Activated T-cell treated with anti-CD3 and anti-CD28 coated beads for 24 hours (primary cell): ENCODE results near the gene DALRD3.

Experiments used
- DNase-seq: peaks from one replicate; pipeline ENCODE4 v3.0.0-alpha.2; 2020; ENCODE audit warnings: low read depth

Gene DALRD3

DNA sequence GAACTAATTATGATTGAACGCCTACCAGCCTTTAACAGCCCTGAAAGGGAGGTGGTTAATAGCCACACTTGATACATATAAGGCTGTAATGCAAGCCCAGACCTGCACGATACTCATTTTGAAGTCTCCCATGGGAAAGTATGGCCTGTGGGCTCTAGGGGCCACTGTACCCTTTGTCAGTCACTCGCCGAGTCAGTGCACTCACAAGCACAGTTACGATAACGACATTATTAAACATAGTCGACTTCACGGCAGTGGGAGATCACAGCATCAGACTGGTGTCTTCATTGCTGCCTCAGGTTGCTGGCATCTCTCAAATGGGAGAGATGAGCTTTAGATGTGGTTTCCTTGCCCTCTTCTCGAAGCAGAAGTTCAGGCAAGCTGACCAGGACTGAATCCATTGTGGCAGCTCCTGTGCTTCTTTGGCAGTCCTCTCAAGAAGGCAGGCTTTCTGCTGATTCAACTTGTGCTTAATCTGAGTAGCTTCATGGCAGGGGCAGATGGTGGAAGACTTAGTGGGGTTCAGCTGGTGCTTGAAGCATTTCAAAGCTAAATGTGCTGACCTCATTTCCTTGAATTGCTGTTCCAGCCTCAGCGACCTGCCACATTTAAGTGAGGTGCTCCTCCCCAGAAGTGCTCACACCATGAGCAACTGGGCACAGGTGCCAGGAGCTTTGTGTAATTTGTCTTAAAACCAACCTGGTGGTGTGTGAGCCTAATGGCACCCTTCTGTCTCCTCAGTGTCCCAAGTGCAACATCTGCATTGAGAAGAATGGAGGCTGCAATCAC, 44.1 kb downstream of the DALRD3 start:
- no peak for DNase-seq

DNA sequence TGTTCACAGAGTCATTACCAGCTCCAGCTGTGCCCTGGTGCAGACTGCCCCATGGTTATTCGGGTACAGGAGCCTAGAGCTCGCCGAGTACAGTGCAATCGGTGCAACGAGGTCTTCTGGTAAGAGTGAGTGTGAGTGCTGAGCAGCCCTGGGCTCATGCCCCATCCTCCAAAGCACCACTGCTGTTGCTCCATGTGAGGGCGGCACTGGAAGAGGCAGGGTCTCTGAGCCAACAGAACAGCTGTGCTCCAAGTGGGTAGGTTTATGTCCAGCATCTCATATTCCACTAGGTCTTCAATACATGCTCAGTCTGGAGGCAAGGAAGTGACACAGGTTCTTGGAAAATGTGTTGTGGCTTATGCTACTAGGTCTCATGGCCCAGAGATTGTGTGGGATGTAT, 47.8 kb downstream of the DALRD3 start:
- no peak for DNase-seq

DNA sequence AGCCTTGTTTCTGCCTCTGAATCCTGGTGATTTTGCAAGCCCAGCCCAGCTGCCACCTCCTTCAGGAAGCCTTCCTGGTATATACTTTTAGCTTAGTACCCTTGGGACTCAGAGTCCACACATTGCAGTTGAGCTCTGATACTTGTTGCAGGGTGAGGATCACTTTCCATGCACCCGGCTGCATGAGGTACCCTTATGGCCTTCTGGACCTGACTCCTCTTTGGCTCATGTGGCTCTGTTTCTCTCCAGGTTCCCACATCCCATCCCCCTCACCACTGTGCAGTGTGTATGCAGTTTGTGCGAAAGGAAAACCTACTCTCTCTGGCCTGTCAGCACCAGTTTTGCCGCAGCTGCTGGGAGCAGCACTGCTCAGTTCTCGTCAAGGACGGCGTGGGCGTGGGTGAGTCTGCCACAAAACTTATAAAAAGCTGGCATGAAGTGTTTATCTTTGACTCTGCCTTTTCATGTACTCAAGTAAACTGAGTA, 51.5 kb downstream of the DALRD3 start:
- no peak for DNase-seq

DNA sequence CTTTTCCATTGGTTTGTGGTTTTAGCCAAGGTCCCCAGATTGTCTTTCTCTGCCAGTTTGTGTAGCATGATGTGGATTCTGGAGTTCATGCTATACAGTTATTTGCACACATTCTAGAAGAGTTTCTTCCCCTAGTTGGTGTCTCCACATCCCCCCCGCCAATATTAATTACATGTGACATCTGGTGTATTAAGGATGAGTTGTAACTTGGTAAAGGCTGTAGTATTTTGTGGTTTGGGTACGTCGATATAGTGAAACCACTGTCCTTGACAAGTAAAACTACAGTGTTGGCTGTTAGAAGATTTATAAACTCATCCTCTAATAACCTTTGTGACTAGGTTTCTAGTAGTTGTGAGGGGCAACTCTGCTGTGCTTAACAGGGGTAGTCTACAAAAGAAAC, 52.0 kb downstream of the DALRD3 start:
- no peak for DNase-seq
